A204.1 (cell line): ENCODE measurements around the gene ANO1.

ENCODE experiments used
- FAIRE-seq: peaks from 2 replicates; lab custom pipeline; 2012; peaks lifted over from hg19 to GRCh38; lab: Jason Lieb, UNC

ANO1 gene

GRCh38 chr11:70116386-70117065 lies 38.4 kb downstream of the ANO1 start:
- FAIRE-seq: no peak

GRCh38 chr11:70117567-70118145 lies 39.5 kb downstream of the ANO1 start:
- FAIRE-seq: no peak

DNA sequence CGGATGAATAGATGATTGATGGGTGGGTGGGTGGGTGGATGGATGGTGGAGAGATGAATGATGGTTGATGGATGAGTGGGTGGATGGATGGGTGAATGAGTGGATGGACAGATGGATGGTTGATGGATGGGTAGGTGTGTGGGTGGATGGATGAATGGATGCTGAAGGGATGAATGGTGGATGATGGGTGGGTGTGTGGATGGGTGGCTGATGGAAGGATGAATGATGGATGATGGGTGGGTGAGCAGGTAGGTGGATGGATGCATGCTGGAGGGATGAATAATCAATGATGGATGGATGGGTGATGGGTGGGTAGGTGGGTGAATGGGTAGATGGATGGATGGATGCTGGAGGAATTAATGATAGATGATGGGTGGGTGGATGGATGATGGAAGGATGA lies 40.5 kb downstream of the ANO1 start:
- no peak for FAIRE-seq

DNA sequence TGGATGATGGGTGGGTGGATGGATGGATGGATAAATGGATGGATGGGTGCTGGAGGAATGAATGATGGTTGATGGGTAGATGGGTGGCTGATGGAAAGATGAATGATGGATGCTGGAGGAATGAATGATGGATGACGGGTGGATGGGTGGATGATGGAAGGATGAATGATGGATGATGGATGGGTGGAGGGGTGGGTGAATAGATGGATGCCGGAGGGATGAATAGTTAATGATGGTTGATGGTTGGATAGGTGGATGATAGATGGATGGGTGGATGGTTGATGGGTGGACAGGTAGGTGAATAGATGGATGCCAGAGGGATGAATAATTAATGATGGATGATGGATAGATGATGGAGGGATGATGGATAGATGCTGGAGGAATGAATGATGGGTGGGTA lies 41.4 kb downstream of the ANO1 start:
- FAIRE-seq: no peak

DNA sequence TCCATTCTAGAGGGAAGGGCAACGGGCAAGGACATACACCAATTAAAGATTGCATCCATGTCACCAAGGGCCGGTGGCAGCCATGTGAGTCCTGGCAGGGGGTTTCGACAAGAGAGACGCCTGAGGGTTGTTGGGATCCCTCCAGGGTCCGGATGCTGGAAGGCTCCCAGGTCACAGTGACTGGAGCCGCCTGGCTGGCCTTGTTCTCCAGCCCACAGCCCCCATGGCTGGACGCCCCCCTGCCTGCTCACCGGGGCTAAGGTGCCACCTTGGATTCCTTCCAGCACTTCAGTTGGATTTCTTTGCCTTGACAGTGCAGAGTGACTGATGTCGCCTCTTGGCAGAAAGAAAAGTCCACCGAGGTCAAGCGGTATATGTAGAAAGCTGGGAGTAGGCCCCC lies 42.6 kb downstream of the ANO1 start:
- FAIRE-seq: no peak

- no peak for FAIRE-seq
Observed at GRCh38 chr11:70122490-70123198, 44.5 kb downstream of the ANO1 start.

- no peak for FAIRE-seq
Observed at GRCh38 chr11:70123711-70124110, 45.6 kb downstream of the ANO1 start.

- no peak for FAIRE-seq
Observed at GRCh38 chr11:70124321-70125000, 46.3 kb downstream of the ANO1 start.

DNA sequence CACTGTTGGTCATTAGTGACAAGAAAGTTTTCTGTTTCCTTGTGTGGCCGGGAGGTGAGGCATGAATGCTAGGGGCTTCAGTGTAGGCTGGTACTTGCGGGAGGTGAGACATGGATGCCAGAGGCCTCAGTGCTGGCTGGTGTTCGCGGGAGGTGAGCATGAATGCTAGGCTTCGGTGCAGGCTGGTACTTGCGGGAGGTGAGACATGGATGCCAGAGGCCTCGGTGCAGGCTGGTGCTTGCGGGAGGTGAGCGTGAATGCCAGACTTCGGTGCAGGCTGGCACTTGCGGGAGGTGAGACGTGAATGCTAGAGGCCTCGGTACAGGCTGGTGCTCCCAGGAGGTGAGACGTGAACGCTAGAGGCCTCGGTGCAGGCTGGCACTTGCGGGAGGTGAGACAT lies 48.4 kb downstream of the ANO1 start:
- no peak for FAIRE-seq

GRCh38 chr11:70127653-70128434 lies 49.7 kb downstream of the ANO1 start:
- FAIRE-seq: no peak

DNA sequence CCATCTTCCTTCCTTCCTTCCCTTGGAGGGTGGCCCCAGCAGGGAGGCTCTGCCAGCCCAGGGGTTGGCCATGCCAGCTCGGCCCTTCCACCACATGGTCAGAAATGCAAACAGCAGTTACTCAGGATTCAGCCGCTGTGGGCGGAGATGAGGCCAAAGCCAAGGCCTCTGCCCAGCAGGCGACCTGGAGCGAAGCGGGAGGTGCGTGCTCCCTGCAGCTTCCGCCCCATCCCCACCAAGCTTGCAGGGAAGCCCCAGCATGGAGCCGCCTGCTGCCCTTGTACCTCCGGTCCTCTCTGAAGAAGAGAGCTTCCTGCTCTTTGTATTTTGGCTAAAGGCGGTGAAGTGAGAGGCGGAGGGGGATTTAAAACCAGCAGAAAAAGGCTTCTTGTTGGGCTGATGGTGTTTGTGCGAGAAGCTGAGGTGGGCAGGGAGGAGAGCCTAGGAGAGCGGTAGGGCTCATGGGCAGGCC lies 50.4 kb downstream of the ANO1 start:
- FAIRE-seq: no peak

- FAIRE-seq: no peak
Observed at GRCh38 chr11:70129051-70129592, 51.0 kb downstream of the ANO1 start.

DNA sequence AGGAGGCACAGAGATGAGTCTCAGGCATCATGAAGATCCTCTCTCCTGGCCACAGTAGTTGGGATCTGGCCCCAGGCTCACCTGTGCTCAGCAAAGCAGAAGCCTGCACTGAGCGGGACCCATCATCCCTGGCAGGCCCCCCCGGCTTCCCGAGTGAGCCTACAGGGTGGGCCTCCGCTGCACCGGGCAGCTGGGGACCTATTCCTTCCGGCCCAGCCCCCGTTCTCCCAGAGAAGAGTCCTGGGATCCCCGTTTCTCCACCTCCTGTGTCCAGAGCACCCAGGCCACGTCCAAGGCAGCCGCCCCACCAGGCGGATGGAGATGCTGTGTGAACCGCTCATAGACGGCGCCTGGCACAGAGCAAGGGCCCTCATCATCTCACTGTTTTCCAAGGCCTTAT lies 52.5 kb downstream of the ANO1 start:
- FAIRE-seq: no peak

GRCh38 chr11:70131606-70132190 lies 53.6 kb downstream of the ANO1 start:
- FAIRE-seq: no peak

DNA sequence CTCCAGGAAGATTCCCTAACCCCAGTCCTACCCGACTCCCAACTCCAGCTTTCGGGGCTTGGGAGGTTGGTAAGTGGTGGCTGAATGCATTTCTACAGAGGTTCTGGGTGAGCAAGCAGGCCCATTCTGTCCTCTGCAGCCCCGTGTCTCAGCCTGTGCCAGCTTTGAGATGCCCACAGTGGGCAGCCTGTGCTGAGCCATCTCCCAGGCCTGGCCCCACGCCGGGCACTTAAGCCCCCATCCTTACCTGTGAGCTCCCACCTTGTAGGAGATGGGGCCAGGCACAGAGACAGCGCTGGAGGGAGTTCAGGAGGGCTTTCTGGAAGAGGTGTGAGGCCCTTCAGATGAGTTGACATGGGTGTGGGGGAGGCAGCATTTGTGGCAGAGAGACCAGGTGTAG lies 54.5 kb downstream of the ANO1 start:
- no peak for FAIRE-seq

GRCh38 chr11:70133771-70134335 lies 55.7 kb downstream of the ANO1 start:
- no peak for FAIRE-seq

DNA sequence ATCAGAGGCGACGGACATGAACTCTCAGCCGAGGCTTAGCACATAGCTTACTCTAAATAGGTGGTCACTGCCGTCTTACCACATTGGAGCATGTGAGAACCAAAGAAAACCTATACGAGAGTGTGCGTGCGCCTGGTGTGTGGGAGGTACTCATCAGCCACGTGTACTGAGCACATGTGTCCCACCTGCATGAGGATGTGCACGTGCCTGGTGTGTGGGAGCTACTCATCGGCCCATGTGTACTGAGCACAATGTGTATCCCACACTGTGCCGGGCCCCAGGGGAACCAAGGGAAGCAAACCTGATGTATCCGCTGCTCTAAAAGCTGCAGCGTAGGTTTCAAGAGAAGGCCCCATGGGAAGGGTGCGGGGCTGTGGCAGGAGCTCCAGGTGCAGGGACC lies 56.4 kb downstream of the ANO1 start:
- no peak for FAIRE-seq

- FAIRE-seq: no peak
Observed at GRCh38 chr11:70135142-70135541, 57.0 kb downstream of the ANO1 start.

DNA sequence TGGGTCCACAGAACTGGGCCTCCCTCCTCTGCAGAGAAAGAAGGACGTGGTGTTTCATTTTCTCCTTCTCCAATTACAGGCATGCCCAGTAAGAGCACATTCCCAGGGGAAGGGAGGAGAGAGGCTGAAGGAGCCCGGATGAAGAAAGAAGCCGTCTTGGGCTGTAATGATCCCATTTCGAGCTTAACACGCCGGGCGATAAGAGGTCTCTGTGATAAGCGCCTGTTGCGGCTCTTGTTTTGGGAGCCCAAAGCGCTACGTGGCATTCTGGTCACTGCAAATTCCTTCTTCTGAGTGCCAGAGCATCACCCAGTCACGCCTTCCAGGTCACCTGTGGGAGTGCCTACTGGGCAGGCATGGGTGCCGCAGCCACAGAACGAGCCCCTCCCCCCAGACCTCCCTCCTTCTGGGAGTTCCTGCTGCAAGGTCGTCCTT lies 57.5 kb downstream of the ANO1 start:
- no peak for FAIRE-seq

GRCh38 chr11:70137383-70137782 lies 59.3 kb downstream of the ANO1 start:
- FAIRE-seq: no peak

GRCh38 chr11:70138403-70138802 lies 60.3 kb downstream of the ANO1 start:
- no peak for FAIRE-seq
